IPS-18a (cell line): Measurements from ENCODE around the gene CBX1.
"Not testable (repeated sequence)": the region's sequence is repeated elsewhere in the genome, so short reads cannot be mapped to it uniquely, and the experiment has no call there.

Source experiments
- H3K27ac ChIP-seq: one replicate; pipeline ENCODE4 v1.5.1; 2013; ENCODE audit warnings: low read length
- H3K27me3 ChIP-seq: one replicate; pipeline ENCODE4 v1.6.1; 2013; ENCODE audit warnings: mild to moderate bottlenecking, low read length; ENCODE audit not compliant: control insufficient read depth, insufficient read depth
- H3K36me3 ChIP-seq: one replicate; pipeline ENCODE4 v1.6.1; 2013; ENCODE audit warnings: low read depth, low read length; ENCODE audit not compliant: control insufficient read depth
- H3K4me1 ChIP-seq: one replicate; pipeline ENCODE4 v1.6.1; 2013; ENCODE audit warnings: low read depth, low read length; ENCODE audit not compliant: control insufficient read depth
- H3K4me3 ChIP-seq: one replicate; pipeline ENCODE4 v1.5.1; 2013; ENCODE audit warnings: low read length
- H3K9ac ChIP-seq: one replicate; pipeline ENCODE4 v1.6.1; 2013; ENCODE audit warnings: mild to moderate bottlenecking, low read length, moderate library complexity
- H3K9me3 ChIP-seq: one replicate; pipeline ENCODE4 v1.6.1; 2013; ENCODE audit warnings: low read depth, low read length; ENCODE audit not compliant: control insufficient read depth

Gene CBX1

DNA sequence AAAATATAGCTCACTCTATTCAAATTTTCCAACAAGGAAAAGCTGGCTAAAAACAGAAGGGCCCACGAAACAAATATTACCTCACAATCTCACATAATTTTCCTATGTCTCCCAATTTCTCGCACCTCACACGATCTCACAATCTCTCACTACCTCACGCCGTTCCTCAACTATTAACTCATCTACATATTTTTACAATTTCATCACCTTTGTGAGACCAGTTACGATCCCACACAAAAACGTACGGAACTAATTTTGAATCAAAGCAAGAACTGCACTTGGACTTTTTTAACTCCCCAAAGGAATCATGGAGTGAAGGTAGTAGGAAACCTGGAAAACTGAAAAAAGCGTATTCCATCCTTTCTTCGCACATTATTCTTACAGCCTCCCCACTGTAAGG, 1.1 kb downstream of the CBX1 start:
- peak overlapping the region; percentile 90 for H3K9ac ChIP-seq
- H3K27ac ChIP-seq, result no peak overlapping the region
- no peaks in the 10 kb centered on the region for H3K9me3 ChIP-seq
- no peaks in the 10 kb centered on the region for H3K4me1 ChIP-seq
- peak overlapping the region; percentile 80 for H3K4me3 ChIP-seq
- no peaks in the 10 kb centered on the region for H3K27me3 ChIP-seq
- no peaks in the 10 kb centered on the region for H3K36me3 ChIP-seq

DNA sequence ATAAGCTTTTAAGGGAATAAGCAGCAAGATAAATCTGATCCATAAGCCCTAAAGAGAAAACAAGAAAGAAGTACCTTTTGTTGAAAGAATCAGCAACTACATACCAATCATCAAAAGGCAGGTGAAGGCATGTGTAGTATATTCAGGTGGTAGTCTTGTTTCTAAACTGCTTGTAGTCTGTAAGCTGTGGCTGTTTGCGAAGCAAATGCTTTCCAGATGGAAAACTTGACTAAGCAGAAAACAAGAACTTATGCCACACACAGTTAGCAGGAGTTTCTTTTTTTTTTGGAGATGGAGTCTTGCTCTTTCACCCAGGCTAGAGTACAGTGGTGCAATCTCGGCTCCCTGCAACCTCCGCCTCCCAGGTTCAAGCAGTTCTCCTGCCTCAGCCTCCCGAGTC, 5.7 kb downstream of the CBX1 start:
- H3K9me3 ChIP-seq, result no peaks in the 10 kb centered on the region
- no peak overlapping the region for H3K27ac ChIP-seq
- peaks cover 8% of the 10 kb centered on the region for H3K36me3 ChIP-seq
- no peak overlapping the region for H3K9ac ChIP-seq
- no peaks in the 10 kb centered on the region for H3K4me1 ChIP-seq
- H3K4me3 ChIP-seq, result no peak overlapping the region
- no peaks in the 10 kb centered on the region for H3K27me3 ChIP-seq

DNA sequence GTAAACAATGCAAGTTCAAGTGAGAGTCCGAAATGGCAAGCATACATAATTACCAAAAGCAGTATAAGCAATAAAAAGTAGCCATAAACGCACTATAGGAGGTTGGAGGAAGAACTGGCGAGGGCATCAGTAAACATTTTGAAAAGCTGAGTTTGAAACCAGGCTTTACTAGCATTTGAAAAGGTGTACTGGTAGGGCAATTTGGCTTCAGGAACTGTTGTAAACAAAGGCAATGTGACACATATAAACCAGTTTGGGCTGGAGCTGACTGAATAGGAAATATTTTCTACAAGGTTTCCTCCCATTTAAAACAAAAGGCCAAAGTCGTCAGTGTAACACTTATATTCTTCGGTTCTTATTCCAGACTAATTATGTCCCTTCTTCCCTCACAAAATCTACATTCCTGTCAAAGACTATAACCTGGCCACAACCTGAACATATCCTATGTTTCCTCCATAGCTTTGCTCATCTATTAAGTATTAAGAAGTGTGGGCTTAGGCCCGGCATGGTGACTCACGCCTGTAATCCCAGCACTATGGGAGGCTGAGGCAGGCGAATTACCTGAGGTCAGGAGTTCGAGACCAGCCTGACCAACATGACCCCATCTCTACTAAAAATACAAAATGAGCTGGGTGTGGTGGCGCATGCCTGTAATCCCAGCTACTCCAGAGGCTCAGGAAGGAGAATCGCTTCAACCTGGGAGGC, 7.8 kb downstream of the CBX1 start:
- Histone ChIP-seq H3K9me3 (no peaks in the 10 kb centered on the region), H3K27ac (no peak overlapping the region), H3K27me3 (no peaks in the 10 kb centered on the region), H3K4me1 (no peaks in the 10 kb centered on the region), H3K4me3 (no peak overlapping the region), H3K9ac (no peak overlapping the region), H3K36me3 (peaks cover 11% of the 10 kb centered on the region)

DNA sequence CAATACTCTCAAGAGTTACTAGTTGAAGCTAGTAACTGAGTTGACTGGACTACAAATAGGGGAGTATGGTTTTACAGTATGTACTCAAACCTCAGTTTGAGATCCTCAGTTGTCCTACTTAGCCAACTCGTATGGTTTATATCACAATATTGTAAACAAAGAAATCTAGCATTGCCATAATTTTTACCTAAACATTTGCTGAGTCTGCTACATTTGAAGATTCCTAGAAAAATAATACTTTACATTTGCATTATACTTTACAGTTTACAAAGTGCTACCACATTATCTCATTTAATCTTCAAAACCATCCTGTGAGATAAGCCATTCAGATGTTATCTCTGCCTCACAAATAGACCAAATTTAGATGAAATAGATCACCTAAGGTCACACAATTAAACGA, 16.3 kb downstream of the CBX1 start:
- Histone ChIP-seq H3K9me3 (no peaks in the 10 kb centered on the region), H3K4me3 (no peak overlapping the region), H3K9ac (no peak overlapping the region), H3K27ac (no peak overlapping the region), H3K36me3 (no peaks in the 10 kb centered on the region), H3K4me1 (no peaks in the 10 kb centered on the region), H3K27me3 (no peaks in the 10 kb centered on the region)

DNA sequence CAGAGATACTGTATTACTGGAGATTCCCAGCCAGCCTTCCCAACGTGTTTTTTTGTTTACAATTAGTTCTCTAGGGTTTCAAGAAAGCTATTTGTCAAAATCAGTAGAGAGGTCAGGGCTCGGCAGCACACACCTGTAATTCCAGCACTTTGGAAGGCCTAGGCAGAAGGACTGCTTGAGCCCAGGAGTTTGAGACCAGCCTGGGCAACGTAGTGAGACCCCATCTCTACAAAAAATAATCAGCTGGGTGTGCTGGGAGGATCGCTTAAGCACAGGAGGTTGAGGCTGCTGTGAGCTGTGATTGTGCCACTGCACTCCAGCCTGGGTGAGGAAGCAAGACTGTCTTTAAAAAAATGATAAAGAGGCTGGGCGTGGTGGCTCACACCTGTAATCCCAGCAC, 19.4 kb downstream of the CBX1 start:
- Histone ChIP-seq H3K4me1 (no peaks in the 10 kb centered on the region), H3K9ac (no peak overlapping the region)

DNA sequence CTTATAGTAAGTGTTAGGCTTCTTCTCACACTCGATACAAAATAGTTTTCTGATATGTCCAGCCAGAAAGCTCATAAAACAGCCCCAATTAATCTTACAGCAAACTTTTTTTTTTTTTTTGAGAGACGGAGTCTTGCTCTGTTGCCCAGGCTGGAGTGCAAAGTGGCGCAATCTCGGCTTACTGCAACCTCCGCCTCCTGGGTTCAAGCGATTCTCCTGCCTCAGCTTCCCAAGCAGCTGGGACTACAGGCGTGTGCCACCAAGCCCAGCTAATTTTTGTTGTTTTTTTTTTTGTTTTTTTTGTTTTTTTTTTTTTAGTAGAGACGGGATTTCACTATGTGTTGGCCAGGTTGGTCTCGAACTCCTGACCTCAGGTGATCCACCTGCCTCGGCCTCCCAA, 24.1 kb downstream of the CBX1 start:
- not testable (repeated sequence) for H3K27me3 ChIP-seq, H3K9me3 ChIP-seq, H3K4me1 ChIP-seq, H3K4me3 ChIP-seq, H3K27ac ChIP-seq, H3K9ac ChIP-seq
- H3K36me3 ChIP-seq, result peaks cover 40% of the 10 kb centered on the region

More for the DNA sequence above, 19.4 kb downstream of the CBX1 start:
- H3K4me3 ChIP-seq, result no peak overlapping the region
- peaks cover 1% of the 10 kb centered on the region for H3K36me3 ChIP-seq
- no peaks in the 10 kb centered on the region for H3K27me3 ChIP-seq
- H3K9me3 ChIP-seq, result no peaks in the 10 kb centered on the region
- H3K27ac ChIP-seq, result no peak overlapping the region

DNA sequence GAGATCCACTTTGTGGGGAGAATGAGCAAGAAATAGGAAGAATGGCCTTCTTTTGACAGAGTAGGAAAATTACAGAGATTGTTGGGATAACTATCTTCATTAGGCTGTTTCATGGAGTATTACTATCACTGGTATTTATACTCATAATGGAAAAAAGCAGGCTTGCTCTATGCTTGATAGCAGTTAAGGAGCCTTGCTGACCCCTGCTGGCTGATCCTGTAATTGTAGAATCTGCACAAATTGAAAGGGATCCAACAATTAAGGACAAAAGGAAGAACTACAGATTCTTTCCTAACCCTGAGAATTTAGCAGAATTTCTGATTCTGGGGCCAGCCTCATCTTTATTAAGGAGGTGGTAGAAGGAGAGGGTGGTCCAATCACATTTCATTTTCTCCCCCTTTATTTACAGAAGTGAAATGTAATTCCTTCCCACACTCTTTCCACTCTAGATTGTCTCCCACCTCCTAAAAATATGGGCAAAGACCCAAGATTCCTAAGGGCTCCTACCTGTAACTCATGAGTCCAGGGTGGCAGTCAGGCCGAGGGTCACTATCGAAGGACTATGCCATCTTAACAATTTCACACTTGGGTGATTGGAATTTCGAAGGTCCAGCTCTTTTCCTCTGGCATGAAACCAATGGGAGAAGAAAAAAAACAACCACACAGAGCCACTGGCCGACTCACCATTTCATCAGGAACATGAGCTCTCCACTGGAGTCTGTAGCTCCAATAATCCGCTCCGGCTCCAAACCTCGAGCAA, 26.8 kb downstream of the CBX1 start:
- Histone ChIP-seq H3K4me1 (no peaks in the 10 kb centered on the region), H3K9me3 (no peaks in the 10 kb centered on the region), H3K9ac (no peak overlapping the region), H3K27ac (no peak overlapping the region), H3K27me3 (no peaks in the 10 kb centered on the region), H3K4me3 (no peak overlapping the region), H3K36me3 (peaks cover 60% of the 10 kb centered on the region)

DNA sequence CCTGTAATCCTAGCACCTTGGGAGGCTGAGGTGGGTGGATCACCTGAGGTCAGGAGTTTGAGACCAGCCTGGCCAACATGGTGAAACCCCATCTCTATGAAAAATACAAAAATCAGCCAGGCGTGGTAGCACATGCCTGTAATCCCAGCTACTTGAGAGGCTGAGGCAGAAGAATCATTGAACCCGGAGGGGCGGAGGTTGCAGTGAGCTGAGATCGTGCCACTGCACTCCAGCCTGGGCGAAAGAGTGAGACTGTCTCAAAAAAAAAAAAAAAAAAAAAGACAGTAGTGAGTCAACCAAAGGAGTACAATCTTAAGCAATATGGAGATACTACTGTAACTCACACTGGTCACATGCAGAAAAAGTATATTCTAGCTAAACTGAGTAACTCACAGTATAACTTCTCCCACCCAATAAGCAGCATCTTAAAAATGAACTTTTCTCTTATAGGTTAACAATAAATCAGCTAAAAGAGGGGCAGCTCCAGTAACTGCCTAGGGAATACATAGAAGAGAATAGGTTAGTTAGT, 27.6 kb downstream of the CBX1 start:
- H3K4me3 ChIP-seq, H3K27me3 ChIP-seq, H3K4me1 ChIP-seq, H3K9ac ChIP-seq, H3K27ac ChIP-seq, H3K9me3 ChIP-seq: not testable (repeated sequence)
- H3K36me3 ChIP-seq, result peaks cover 64% of the 10 kb centered on the region

DNA sequence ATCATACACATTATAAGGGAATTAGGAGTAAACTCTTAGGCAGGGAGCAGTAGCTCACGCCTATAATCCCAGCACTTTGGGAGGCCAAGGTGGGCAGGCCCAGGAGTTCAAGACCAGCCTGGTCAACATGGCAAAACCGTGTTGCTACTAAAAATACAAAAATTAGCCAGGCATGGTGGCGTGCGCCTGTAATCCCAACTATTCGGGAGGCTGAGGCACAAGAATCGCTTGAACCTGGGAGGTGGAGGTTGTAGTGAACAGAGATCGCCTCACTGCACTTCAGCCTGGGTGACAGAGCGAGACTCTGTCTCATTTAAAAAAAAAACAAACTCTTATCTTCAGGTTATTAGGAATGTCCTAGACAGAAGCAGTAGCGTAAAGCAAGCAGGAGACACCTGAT, 28.5 kb downstream of the CBX1 start:
- H3K4me1 ChIP-seq, H3K27ac ChIP-seq, H3K9ac ChIP-seq, H3K27me3 ChIP-seq, H3K4me3 ChIP-seq, H3K9me3 ChIP-seq: not testable (repeated sequence)
- peaks cover 70% of the 10 kb centered on the region for H3K36me3 ChIP-seq

DNA sequence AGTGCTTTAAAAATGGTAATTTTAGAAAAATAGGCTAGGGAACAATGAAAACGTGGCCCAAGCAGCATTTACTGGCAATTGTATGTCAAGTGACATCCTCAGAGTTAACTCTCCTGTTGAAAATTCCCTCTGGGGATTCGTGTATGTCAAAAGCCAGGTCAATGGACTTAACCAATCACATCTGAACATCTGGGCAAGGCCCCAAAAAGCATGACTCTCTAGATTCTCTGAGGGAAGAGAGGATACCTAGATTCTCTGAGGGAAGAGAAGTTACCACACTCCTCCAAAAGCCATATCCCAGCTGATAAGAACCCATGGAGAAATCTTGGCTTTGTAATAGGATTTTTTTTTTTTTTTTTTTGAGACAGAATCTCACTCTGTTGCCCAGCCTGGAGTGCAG, 29.6 kb downstream of the CBX1 start:
- H3K9ac ChIP-seq, result no peak overlapping the region
- H3K9me3 ChIP-seq, result no peaks in the 10 kb centered on the region
- no peak overlapping the region for H3K27ac ChIP-seq
- peaks cover 75% of the 10 kb centered on the region for H3K36me3 ChIP-seq
- no peaks in the 10 kb centered on the region for H3K27me3 ChIP-seq
- H3K4me1 ChIP-seq, result peaks cover under 1% of the 10 kb centered on the region
- H3K4me3 ChIP-seq, result no peak overlapping the region

DNA sequence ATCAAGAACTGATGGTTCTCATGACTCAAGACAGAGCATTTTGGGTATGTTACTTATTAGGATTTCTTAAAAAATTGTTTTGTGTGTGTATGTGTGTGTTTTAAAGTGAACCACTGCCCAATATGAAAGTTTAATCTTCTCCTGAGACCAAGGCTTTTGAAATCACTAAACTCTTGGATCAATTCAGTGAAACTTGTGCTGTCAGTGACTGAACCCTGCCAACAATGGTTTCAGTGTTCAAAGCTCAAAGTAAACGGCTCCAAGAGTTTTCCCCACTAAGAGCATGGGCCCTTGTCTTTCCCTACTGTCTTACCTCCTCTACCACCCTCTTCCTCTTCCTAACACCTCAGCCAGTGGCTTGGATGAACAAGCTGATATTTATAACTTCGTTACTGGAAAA, 31.1 kb downstream of the CBX1 start:
- H3K4me1 ChIP-seq, result peaks cover 7% of the 10 kb centered on the region
- H3K9me3 ChIP-seq, result no peaks in the 10 kb centered on the region
- no peaks in the 10 kb centered on the region for H3K27me3 ChIP-seq
- no peak overlapping the region for H3K9ac ChIP-seq
- no peak overlapping the region for H3K4me3 ChIP-seq
- H3K36me3 ChIP-seq, result peaks cover 70% of the 10 kb centered on the region
- no peak overlapping the region for H3K27ac ChIP-seq

DNA sequence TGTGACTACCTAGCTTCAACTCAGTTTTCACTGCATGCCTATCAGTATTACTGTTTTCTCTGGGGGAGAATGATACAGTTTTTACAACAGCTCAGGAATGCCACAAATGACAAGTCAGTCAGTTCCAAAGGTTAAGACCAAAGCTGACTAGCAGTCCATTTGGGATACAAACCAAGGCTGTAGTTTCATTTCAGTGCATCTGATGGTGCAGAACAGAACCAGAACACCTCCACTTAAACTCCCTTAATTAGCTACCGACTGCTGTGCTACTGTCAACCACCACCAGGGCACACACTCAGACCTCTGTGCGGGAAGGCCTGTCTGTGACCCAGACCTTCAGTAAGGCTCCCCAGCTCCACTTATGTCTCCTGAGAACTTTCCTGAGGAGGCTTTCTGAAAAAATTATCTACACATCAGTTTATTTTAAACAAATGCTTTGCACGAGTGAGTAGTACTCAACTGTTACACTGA, 32.8 kb downstream of the CBX1 start:
- peaks cover 67% of the 10 kb centered on the region for H3K36me3 ChIP-seq
- H3K9ac ChIP-seq, result no peak overlapping the region
- no peak overlapping the region for H3K27ac ChIP-seq
- no peaks in the 10 kb centered on the region for H3K9me3 ChIP-seq
- H3K4me3 ChIP-seq, result no peak overlapping the region
- H3K27me3 ChIP-seq, result no peaks in the 10 kb centered on the region
- H3K4me1 ChIP-seq, result peaks cover 7% of the 10 kb centered on the region
